ENCODE data around the gene PLCZ1.
A peak's percentile ranks its signal among the peaks of the same experiment; 100 is the strongest.
"Not testable (repeated sequence)": the region's sequence is repeated elsewhere in the genome, so short reads cannot be mapped to it uniquely, and the experiment has no call there.

The PLCZ1 gene

GRCh38 chr12:18700271-18700670, 37.5 kb downstream of the PLCZ1 start:
- DNase-seq = no peak

GRCh38 chr12:18696971-18697602, 40.7 kb downstream of the PLCZ1 start:
- no peak for DNase-seq

GRCh38 chr12:18693986-18694385, 43.8 kb downstream of the PLCZ1 start:
- not testable (repeated sequence) for DNase-seq

GRCh38 chr12:18690653-18691052, 47.2 kb downstream of the PLCZ1 start:
- no peak for DNase-seq

- no peak for DNase-seq
These were observed 48.0 kb downstream of the PLCZ1 start for GRCh38 chr12:18689771-18690170.

- peak in 2 of 4 experiments; percentile 4 to 14 for DNase-seq
These were observed 53.4 kb downstream of the PLCZ1 start for GRCh38 chr12:18684430-18684829.

GRCh38 chr12:18683327-18684013, 54.3 kb downstream of the PLCZ1 start:
- DNase-seq = peak; percentile 13 to 57 (median 40)

GRCh38 chr12:18681818-18682217, 56.0 kb downstream of the PLCZ1 start:
- no peak for DNase-seq

- no peak for DNase-seq
These were observed 60.7 kb downstream of the PLCZ1 start for GRCh38 chr12:18676996-18677588.

- no peak for DNase-seq
These were observed 61.7 kb downstream of the PLCZ1 start for GRCh38 chr12:18676141-18676540.

- DNase-seq = no peak
These were observed 79.0 kb downstream of the PLCZ1 start for GRCh38 chr12:18658829-18659228.

- no peak for DNase-seq
These were observed 79.6 kb downstream of the PLCZ1 start for GRCh38 chr12:18658179-18658578.

GRCh38 chr12:18655351-18655750, 82.5 kb downstream of the PLCZ1 start:
- DNase-seq = no peak

- no peak for DNase-seq
These were observed 84.3 kb downstream of the PLCZ1 start for GRCh38 chr12:18653465-18653864.

- DNase-seq = no peak
These were observed 85.2 kb downstream of the PLCZ1 start for GRCh38 chr12:18652596-18652995.

GRCh38 chr12:18651525-18651924, 86.3 kb downstream of the PLCZ1 start:
- DNase-seq = no peak

GRCh38 chr12:18646286-18646890, 91.4 kb downstream of the PLCZ1 start:
- no peak for DNase-seq

- DNase-seq = no peak
These were observed 93.2 kb downstream of the PLCZ1 start for GRCh38 chr12:18644564-18644963.

- DNase-seq = no peak
These were observed 94.1 kb downstream of the PLCZ1 start for GRCh38 chr12:18643681-18644080.

- no peak for DNase-seq
These were observed 97.4 kb downstream of the PLCZ1 start for GRCh38 chr12:18640321-18640955.

- DNase-seq = no peak
These were observed 103.4 kb downstream of the PLCZ1 start for GRCh38 chr12:18634382-18634781.

All from suppressor macrophage (primary cell).